Smooth muscle cell (in vitro differentiated cells): Measurements from ENCODE around the gene CLHC1. TPM values are rescaled to one million over a fixed set of nuclear protein-coding genes. Genes with fewer than 3 reads are reported as not detected.

ENCODE experiments used
- DNase-seq: peaks from one replicate; lab custom pipeline; 2025; ENCODE audit not compliant: unreplicated experiment; lab: John Stamatoyannopoulos, UW
- H2AFZ ChIP-seq: fragments of 200-600 bp; sonication (generic); 2 replicates; pipeline ENCODE4 v1.6.0; 2016; ENCODE audit warnings: antibody characterized with exemption, low read depth, mild to moderate bottlenecking
- H3F3A ChIP-seq: fragments of 200-600 bp; sonication (generic); 2 replicates; pipeline ENCODE4 v1.6.0; 2017; ENCODE audit warnings: antibody characterized with exemption, low read depth
- H3K27ac ChIP-seq: fragments of 200-600 bp; sonication (generic); 2 replicates; pipeline ENCODE4 v1.5.1; 2016; ENCODE audit warnings: low read depth, mild to moderate bottlenecking
- H3K27me3 ChIP-seq: fragments of 200-600 bp; sonication (generic); 2 replicates; pipeline ENCODE4 v1.6.1; 2016; ENCODE audit warnings: low read depth, mild to moderate bottlenecking
- H3K36me3 ChIP-seq: fragments of 200-600 bp; sonication (generic); 2 replicates; pipeline ENCODE4 v1.5.1; 2016; ENCODE audit warnings: low read depth
- H3K4me1 ChIP-seq: fragments of 200-600 bp; sonication (generic); 2 replicates; pipeline ENCODE4 v1.5.1; 2016; ENCODE audit warnings: low read depth
- H3K4me2 ChIP-seq: fragments of 200-600 bp; sonication (generic); 2 replicates; pipeline ENCODE4 v1.6.0; 2016; ENCODE audit warnings: mild to moderate bottlenecking
- H3K4me3 ChIP-seq: fragments of 200-600 bp; sonication (generic); 2 replicates; pipeline ENCODE4 v1.5.1; 2016; ENCODE audit warnings: mild to moderate bottlenecking
- H3K79me2 ChIP-seq: fragments of 200-600 bp; sonication (generic); 2 replicates; pipeline ENCODE4 v1.6.0; 2016; ENCODE audit warnings: low read depth, mild to moderate bottlenecking
- H3K9ac ChIP-seq: fragments of 200-600 bp; sonication (generic); 2 replicates; pipeline ENCODE4 v1.6.0; 2016; ENCODE audit warnings: low read depth
- H3K9me3 ChIP-seq: fragments of 200-600 bp; sonication (generic); replicated peaks from 2 replicates; pipeline ENCODE4 v1.5.1; 2016; ENCODE audit warnings: low read depth
- H4K20me1 ChIP-seq: fragments of 200-600 bp; sonication (generic); 2 replicates; pipeline ENCODE4 v1.6.0; 2016; ENCODE audit warnings: low read depth
- WGBS: methylation state at CpG from one replicate; pipeline ENCODE4 v1.1.7; 2016; ENCODE audit warnings: low lambda C conversion rate; 5-methylcytosine and 5-hydroxymethylcytosine counted together
- polyA plus RNA-seq: library from polyadenylated mRNA; unstranded; fragments of >200 nt; fragmentation: Nextera tagmentation; extraction: Ambion mirVana; gene quantifications from 2 replicates; pipeline ENCODE4 v1.2.1, GENCODE V29; 2016
- total RNA-seq: library from RNA; depleted of rRNA; stranded (reverse); fragments of >200 nt; gene quantifications from 2 replicates; pipeline ENCODE4 v1.2.3, GENCODE V29; 2014
- TF ChIP-seq, protein P1 (sequence below): fragments of 200-600 bp; sonication (generic); IDR thresholded peaks from 2 replicates; pipeline ENCODE4 v1.5.1; 2017; ENCODE audit warnings: borderline replicate concordance, mild to moderate bottlenecking, antibody characterized with exemption; ENCODE audit not compliant: insufficient read depth, poor library complexity, severe bottlenecking

The CLHC1 gene
- total and polyA plus RNA-seq, 2 experiments from 2014 or later, result 10.0 to 14.4 TPM

DNA sequence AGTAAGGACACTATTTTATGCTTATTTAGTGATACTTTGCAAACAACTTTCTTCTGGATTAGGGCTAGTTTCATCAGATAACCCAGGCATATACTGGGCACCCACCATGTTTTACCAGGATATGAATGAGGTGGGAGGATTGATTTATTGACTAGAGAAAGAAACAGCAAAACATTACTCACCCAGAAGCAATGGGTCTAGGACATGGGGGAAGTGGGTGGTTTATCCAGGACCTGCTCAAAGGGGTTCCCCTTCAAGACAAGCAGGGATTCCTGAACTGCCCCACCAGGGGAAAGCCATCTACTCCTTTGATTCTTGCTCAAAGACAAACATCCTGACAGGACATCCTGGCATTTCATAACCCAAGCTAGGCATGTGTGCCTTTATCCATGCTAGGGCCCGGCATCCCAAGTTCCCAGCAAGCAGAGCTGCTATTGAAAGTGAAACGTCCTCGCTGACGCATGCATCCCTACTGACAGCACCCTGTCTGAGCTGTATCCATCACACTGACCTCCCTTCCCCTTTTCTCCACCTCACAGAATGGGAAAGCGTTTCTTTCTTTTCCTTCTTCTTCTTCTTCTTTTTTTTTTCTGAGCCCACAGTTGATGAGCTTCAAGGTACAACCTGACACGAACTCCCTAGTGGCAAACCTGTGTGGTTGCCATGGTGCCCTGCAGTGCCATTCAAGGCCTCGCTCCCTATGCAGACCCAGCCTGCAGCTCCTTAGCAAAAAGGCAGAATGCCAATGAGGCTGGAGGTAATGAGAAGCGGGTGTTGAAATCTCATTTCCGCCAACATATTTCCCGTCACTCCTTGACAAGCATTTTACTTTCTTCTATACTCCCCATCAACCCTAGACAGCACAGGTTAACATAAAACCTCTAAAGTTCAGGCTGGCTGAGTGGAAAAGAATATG lies 70.5 kb downstream of the CLHC1 start:
- Histone ChIP-seq H3K79me2 (no peaks in the 10 kb centered on the region), H3K9me3 (no peaks in the 10 kb centered on the region), H3K4me2 (no peak overlapping the region), H3K9ac (no peak overlapping the region), H3K4me1 (peaks cover 26% of the 10 kb centered on the region), H2AFZ (no peak overlapping the region), H4K20me1 (peaks cover 6% of the 10 kb centered on the region), H3K4me3 (no peak overlapping the region), H3K27ac (no peak overlapping the region), H3F3A (peaks cover 25% of the 10 kb centered on the region), H3K36me3 (no peaks in the 10 kb centered on the region), H3K27me3 (no peaks in the 10 kb centered on the region)
- 93% methylated on average over 10 of the region's 10 CpGs for WGBS
- TF ChIP-seq, protein P1, sequence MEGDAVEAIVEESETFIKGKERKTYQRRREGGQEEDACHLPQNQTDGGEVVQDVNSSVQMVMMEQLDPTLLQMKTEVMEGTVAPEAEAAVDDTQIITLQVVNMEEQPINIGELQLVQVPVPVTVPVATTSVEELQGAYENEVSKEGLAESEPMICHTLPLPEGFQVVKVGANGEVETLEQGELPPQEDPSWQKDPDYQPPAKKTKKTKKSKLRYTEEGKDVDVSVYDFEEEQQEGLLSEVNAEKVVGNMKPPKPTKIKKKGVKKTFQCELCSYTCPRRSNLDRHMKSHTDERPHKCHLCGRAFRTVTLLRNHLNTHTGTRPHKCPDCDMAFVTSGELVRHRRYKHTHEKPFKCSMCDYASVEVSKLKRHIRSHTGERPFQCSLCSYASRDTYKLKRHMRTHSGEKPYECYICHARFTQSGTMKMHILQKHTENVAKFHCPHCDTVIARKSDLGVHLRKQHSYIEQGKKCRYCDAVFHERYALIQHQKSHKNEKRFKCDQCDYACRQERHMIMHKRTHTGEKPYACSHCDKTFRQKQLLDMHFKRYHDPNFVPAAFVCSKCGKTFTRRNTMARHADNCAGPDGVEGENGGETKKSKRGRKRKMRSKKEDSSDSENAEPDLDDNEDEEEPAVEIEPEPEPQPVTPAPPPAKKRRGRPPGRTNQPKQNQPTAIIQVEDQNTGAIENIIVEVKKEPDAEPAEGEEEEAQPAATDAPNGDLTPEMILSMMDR, result no peak
- DNase-seq, result no peak

DNA sequence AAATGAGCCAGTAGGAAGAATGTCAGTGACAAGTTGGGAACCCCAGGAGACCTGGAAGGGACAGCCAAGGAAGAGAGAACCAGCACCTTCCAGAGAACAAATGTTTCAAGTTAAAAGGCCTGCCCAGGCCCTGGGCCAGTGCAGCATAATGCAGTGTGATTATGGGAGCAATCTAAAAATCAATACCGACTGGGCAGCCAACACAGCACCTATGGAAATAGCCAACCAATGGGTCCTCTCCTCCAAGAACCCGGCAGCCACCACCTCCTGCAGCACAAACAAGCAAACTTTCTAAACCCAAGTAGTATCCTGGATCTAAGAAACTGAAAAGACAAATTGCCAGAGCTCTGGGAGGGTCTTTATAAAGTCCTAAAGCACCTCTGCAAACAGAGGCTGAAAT lies 71.7 kb downstream of the CLHC1 start:
- WGBS, result 95% methylated on average over 2 of the region's 2 CpGs
- Histone ChIP-seq H3K4me1 (peaks cover 37% of the 10 kb centered on the region), H2AFZ (no peak overlapping the region), H3K4me3 (no peak overlapping the region), H3K9me3 (no peaks in the 10 kb centered on the region), H3K4me2 (no peak overlapping the region), H3F3A (peaks cover 32% of the 10 kb centered on the region), H3K79me2 (no peaks in the 10 kb centered on the region), H3K9ac (no peak overlapping the region), H3K27me3 (no peaks in the 10 kb centered on the region), H3K27ac (no peak overlapping the region), H3K36me3 (no peaks in the 10 kb centered on the region), H4K20me1 (peaks cover 17% of the 10 kb centered on the region)
- TF ChIP-seq, protein P1, result no peak
- no peak for DNase-seq

DNA sequence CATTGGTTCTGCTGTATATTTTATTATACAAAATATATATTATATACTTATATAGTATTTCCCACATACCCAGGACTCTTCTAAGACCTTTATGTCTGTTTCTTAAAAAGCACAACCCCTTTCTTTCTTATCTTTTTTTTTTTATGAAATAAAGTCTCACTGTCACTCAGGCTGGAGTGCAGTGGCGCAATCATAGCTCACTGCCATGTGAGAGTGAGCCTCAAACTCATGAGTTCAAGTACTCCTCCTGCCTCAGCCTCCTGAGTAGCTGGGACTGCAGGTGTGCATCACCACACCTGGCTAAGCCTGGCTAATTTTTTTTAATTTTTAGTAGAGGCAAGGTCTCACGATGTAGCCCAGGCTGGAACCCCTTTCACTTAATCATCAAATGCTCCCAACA lies 72.3 kb downstream of the CLHC1 start:
- Histone ChIP-seq H3K9ac (no peak overlapping the region), H3F3A (peaks cover 38% of the 10 kb centered on the region), H3K27ac (no peak overlapping the region), H3K79me2 (no peaks in the 10 kb centered on the region), H3K27me3 (no peaks in the 10 kb centered on the region), H3K4me1 (peaks cover 44% of the 10 kb centered on the region), H2AFZ (no peak overlapping the region), H3K4me2 (no peak overlapping the region), H4K20me1 (peaks cover 18% of the 10 kb centered on the region), H3K36me3 (no peaks in the 10 kb centered on the region), H3K9me3 (no peaks in the 10 kb centered on the region), H3K4me3 (no peak overlapping the region)
- no peak for DNase-seq
- TF ChIP-seq, protein P1, result no peak
- 95% methylated on average over 2 of the region's 2 CpGs for WGBS
